ENCODE data around the gene RND2. TPM values are rescaled to one million over a fixed set of nuclear protein-coding genes. Genes with fewer than 3 reads are reported as not detected.

Gene RND2
- total and polyA plus RNA-seq, 4 donors, result 1.9 to 2.8 (median 2.2) TPM

GRCh38 chr17:43040655-43041054 is 15.6 kb downstream of the RND2 start:
- no peak overlapping the region for H3K9ac ChIP-seq (ENCODE audit: low read depth in 1 of 2, low read length in 2 of 2)
- peaks cover 5 to 32% (median 28%) of the 10 kb centered on the region in 4 donors for H3K4me1 ChIP-seq (ENCODE audit: control insufficient read depth in 4 of 4, insufficient read depth in 4 of 4, low read length in 3 of 4)
- peak overlapping the region; percentile 21 to 66 for H3K27ac ChIP-seq (ENCODE audit: low read depth in 1 of 2, low read length in 2 of 2)
- WGBS, result 22% methylated on average over 2 of the region's 2 CpGs
- no peaks in the 10 kb centered on the region for H3K9me3 ChIP-seq (ENCODE audit: control insufficient read depth in 4 of 4, low read length in 3 of 4)
- TF ChIP-seq JUND (IDR thresholded peaks at IDR 0.05) (peak in 1 of 2 donors; percentile 55), SP1 (IDR thresholded peaks at IDR 0.05) (peak; percentile 71), MAX (IDR thresholded peaks at IDR 0.05) (peak; percentile 51), NR2F2 (IDR thresholded peaks at IDR 0.05) (peak; percentile 10), RXRA (IDR thresholded peaks at IDR 0.05) (peak; percentile 64 to 80), CTCF (IDR thresholded peaks at IDR 0.05; ENCODE audit: low read depth, low read length, missing input control) (no peak), EGR1 (IDR thresholded peaks at IDR 0.05; ENCODE audit: low read depth in 2 of 2) (peak in 1 of 2 donors; percentile 41), HNF4G (IDR thresholded peaks at IDR 0.05) (no peak), FOXA2 (IDR thresholded peaks at IDR 0.05) (peak; percentile 92), YY1 (IDR thresholded peaks at IDR 0.05) (peak; percentile 85), GABPA (IDR thresholded peaks at IDR 0.05 in 1 of 2, conservative IDR thresholded peaks at IDR 0.05 in 1 of 2) (peak in 1 of 2 donors; percentile 43), REST (IDR thresholded peaks at IDR 0.05) (peak; percentile 53), RAD21 (IDR thresholded peaks at IDR 0.05) (peak; percentile 50 to 67), TAF1 (conservative IDR thresholded peaks at IDR 0.05) (peak; percentile 21), HNF4A (conservative IDR thresholded peaks at IDR 0.05) (peak; percentile 62 to 66), FOXA1 (IDR thresholded peaks at IDR 0.05) (peak; percentile 83)
- TF ChIP-seq, protein P1, sequence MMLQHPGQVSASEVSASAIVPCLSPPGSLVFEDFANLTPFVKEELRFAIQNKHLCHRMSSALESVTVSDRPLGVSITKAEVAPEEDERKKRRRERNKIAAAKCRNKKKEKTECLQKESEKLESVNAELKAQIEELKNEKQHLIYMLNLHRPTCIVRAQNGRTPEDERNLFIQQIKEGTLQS (IDR thresholded peaks at IDR 0.05), result peak; percentile 43
- TF ChIP-seq, protein P2, sequence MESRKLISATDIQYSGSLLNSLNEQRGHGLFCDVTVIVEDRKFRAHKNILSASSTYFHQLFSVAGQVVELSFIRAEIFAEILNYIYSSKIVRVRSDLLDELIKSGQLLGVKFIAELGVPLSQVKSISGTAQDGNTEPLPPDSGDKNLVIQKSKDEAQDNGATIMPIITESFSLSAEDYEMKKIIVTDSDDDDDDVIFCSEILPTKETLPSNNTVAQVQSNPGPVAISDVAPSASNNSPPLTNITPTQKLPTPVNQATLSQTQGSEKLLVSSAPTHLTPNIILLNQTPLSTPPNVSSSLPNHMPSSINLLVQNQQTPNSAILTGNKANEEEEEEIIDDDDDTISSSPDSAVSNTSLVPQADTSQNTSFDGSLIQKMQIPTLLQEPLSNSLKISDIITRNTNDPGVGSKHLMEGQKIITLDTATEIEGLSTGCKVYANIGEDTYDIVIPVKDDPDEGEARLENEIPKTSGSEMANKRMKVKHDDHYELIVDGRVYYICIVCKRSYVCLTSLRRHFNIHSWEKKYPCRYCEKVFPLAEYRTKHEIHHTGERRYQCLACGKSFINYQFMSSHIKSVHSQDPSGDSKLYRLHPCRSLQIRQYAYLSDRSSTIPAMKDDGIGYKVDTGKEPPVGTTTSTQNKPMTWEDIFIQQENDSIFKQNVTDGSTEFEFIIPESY (IDR thresholded peaks at IDR 0.05), result peak; percentile 65
- DNase-seq (ENCODE audit: low spot score), result no peak
- H3K27me3 ChIP-seq (ENCODE audit: control insufficient read depth in 4 of 4, insufficient read depth in 4 of 4, low read length in 3 of 4), result no peaks in the 10 kb centered on the region
- H3K4me3 ChIP-seq (ENCODE audit: low read depth in 1 of 3, low read length in 3 of 3), result no peak overlapping the region
- no peaks in the 10 kb centered on the region for H3K36me3 ChIP-seq (ENCODE audit: control insufficient read depth in 4 of 4, insufficient read depth in 3 of 4, low read depth in 1 of 4, low read length in 3 of 4)
